ENCODE measurements around the gene VKORC1L1. TPM values are rescaled to one million over a fixed set of nuclear protein-coding genes. Genes with fewer than 3 reads are reported as not detected.
"Not testable (repeated sequence)": the region's sequence is repeated elsewhere in the genome, so short reads cannot be mapped to it uniquely, and the experiment has no call there.

VKORC1L1 gene
- total and polyA plus RNA-seq, 10 of the 15 experiments (the other 5 are each of a cell fraction or from before 2014, with no cell fraction given) = 3.3 to 18.8 (median 12.5) TPM

DNA sequence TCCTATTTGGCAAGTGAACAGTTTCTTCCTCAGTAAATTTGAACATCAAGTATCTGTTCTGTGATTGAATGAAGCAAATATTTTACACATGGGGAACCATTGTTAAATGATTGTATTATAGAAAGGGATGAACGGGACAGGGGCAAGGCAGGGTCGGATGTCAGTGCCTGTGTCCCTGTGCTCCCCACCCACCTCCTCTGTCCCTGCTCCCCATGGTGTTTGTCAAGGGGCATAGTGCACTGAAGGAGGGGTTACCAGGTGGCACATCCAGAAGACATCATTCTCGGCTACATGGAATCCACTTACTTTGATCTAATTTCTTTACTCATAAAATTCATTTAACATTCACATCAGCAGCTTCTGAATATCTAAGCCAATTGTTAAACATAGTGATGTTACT, 19.4 kb upstream of the VKORC1L1 start:
- BruUV-seq (replicated peaks); DNase-seq (ENCODE audit: low read depth, low spot score); H3K9me3 ChIP-seq (replicated peaks; ENCODE audit: control insufficient read depth, insufficient read depth, low read length); H3K27ac ChIP-seq (ENCODE audit: control insufficient read depth, insufficient read depth); H3K27me3 ChIP-seq (replicated peaks in 1 of 2; ENCODE audit: control insufficient read depth in 2 of 2, insufficient read depth in 2 of 2, low read length in 1 of 2); H3K9ac ChIP-seq (ENCODE audit: control insufficient read depth, insufficient read depth, low read length); in situ Hi-C loops (cut with MboI); ATAC-seq; intact Hi-C loops (cut with micrococcal nuclease; ENCODE audit: unreplicated experiment); H3K4me2 ChIP-seq (ENCODE audit: control insufficient read depth, insufficient read depth); H3K4me1 ChIP-seq (ENCODE audit: control insufficient read depth, insufficient read depth, low read length); SMC1A ChIA-PET (ENCODE audit: uncharacterized antibody, unreplicated experiment); RAD21 ChIA-PET (ENCODE audit: unreplicated experiment); H3K79me2 ChIP-seq (ENCODE audit: control insufficient read depth, insufficient read depth, low read length); POLR2A ChIA-PET; H3K4me3 ChIP-seq; H3K36me3 ChIP-seq (ENCODE audit: control insufficient read depth in 2 of 2, insufficient read depth in 2 of 2, low read length in 1 of 2); FAIRE-seq; H4K20me1 ChIP-seq (ENCODE audit: control insufficient read depth, insufficient read depth); H2AFZ ChIP-seq (ENCODE audit: control insufficient read depth, low read depth, low read length): not testable (repeated sequence)
- 90% methylated on average over 3 of the region's 3 CpGs for WGBS (ENCODE audit: insufficient coverage, insufficient replicate concordance, low lambda C conversion rate, missing lambda C conversion rate)
- CTCF ChIA-PET = interaction anchor here (1.4 kb wide), 1 partner anchor 12 kb away, joined by 3 read pairs; no protein-coding TSS in a partner anchor

DNA sequence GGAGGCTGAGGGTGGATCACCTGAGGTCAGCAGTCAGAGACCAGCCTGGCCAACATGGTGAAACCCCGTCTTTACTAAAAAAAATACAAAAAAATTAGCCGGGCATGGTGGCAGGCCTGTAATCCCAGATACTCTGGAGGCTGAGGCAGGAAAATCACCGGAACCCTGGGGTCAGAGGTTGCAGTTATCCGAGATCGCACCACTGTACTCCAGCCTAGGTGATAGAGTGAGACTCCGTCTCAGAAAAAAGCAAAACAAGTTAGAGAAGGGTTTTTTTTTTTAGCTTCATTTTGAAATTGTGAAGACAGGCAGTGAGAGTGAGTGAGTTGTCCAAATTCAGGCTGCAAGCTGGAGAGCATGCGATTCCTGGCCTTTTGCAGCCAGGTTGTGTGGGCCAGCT, 19.0 kb upstream of the VKORC1L1 start:
- H2AFZ ChIP-seq (ENCODE audit: control insufficient read depth, low read depth, low read length); H3K4me3 ChIP-seq; ATAC-seq; FAIRE-seq; RAD21 ChIA-PET (ENCODE audit: unreplicated experiment); H3K27me3 ChIP-seq (replicated peaks in 1 of 2; ENCODE audit: control insufficient read depth in 2 of 2, insufficient read depth in 2 of 2, low read length in 1 of 2); in situ Hi-C loops (cut with MboI); H3K36me3 ChIP-seq (ENCODE audit: control insufficient read depth in 2 of 2, insufficient read depth in 2 of 2, low read length in 1 of 2); POLR2A ChIA-PET; H3K4me1 ChIP-seq (ENCODE audit: control insufficient read depth, insufficient read depth, low read length); BruUV-seq (replicated peaks); DNase-seq (ENCODE audit: low read depth, low spot score); intact Hi-C loops (cut with micrococcal nuclease; ENCODE audit: unreplicated experiment); H3K9ac ChIP-seq (ENCODE audit: control insufficient read depth, insufficient read depth, low read length); H3K79me2 ChIP-seq (ENCODE audit: control insufficient read depth, insufficient read depth, low read length); H3K4me2 ChIP-seq (ENCODE audit: control insufficient read depth, insufficient read depth); H4K20me1 ChIP-seq (ENCODE audit: control insufficient read depth, insufficient read depth); SMC1A ChIA-PET (ENCODE audit: uncharacterized antibody, unreplicated experiment); H3K9me3 ChIP-seq (replicated peaks; ENCODE audit: control insufficient read depth, insufficient read depth, low read length); H3K27ac ChIP-seq (ENCODE audit: control insufficient read depth, insufficient read depth); CTCF ChIA-PET: not testable (repeated sequence)
- 77% methylated on average over 7 of the region's 7 CpGs for WGBS (ENCODE audit: insufficient coverage, insufficient replicate concordance, low lambda C conversion rate, missing lambda C conversion rate)

DNA sequence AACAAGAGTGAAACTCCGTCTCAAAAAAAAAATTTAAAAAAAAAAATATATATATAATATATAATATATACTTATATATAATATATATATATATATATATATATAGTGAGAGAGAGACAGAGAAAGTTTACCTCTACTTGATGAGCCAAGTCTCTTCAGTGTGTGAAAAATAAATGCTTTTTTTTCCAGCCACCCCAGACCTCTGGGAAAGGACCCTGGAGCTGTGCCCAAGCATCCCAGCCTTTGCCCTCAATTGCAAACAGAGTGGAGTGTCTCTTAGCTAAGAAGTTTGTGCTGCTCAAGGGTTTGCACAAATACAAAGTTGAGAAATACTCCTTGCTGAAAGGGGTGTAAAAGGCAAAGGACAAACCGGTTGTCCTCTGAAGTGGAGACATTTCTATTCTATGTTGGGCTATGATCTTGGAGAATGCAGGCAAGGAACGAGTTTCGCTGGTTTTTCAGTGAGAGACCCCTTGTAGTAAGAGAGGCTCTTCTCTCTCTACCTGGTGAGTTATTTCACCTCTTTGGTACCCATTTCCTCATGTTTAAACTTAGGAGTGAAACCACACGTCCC, 15.5 kb upstream of the VKORC1L1 start:
- POLR2A ChIA-PET; H3K4me3 ChIP-seq; RAD21 ChIA-PET (ENCODE audit: unreplicated experiment); H3K79me2 ChIP-seq (ENCODE audit: control insufficient read depth, insufficient read depth, low read length); in situ Hi-C loops (cut with MboI); ATAC-seq; FAIRE-seq; CTCF ChIA-PET; intact Hi-C loops (cut with micrococcal nuclease; ENCODE audit: unreplicated experiment); H3K4me1 ChIP-seq (ENCODE audit: control insufficient read depth, insufficient read depth, low read length); DNase-seq (ENCODE audit: low read depth, low spot score); H3K27me3 ChIP-seq (replicated peaks in 1 of 2; ENCODE audit: control insufficient read depth in 2 of 2, insufficient read depth in 2 of 2, low read length in 1 of 2); H3K36me3 ChIP-seq (ENCODE audit: control insufficient read depth in 2 of 2, insufficient read depth in 2 of 2, low read length in 1 of 2); H3K9me3 ChIP-seq (replicated peaks; ENCODE audit: control insufficient read depth, insufficient read depth, low read length); BruUV-seq (replicated peaks); H3K9ac ChIP-seq (ENCODE audit: control insufficient read depth, insufficient read depth, low read length); H4K20me1 ChIP-seq (ENCODE audit: control insufficient read depth, insufficient read depth); H3K4me2 ChIP-seq (ENCODE audit: control insufficient read depth, insufficient read depth); H2AFZ ChIP-seq (ENCODE audit: control insufficient read depth, low read depth, low read length); H3K27ac ChIP-seq (ENCODE audit: control insufficient read depth, insufficient read depth): not testable (repeated sequence)
- SMC1A ChIA-PET (ENCODE audit: uncharacterized antibody, unreplicated experiment) = interaction anchor here (0.7 to 1.2 kb wide), 2 partner anchors 19 to 21 kb away, joined by 3 to 4 read pairs; no protein-coding TSS in a partner anchor
- WGBS (ENCODE audit: insufficient coverage, insufficient replicate concordance, low lambda C conversion rate, missing lambda C conversion rate) = 0% methylated on average over 2 of the region's 5 CpGs

DNA sequence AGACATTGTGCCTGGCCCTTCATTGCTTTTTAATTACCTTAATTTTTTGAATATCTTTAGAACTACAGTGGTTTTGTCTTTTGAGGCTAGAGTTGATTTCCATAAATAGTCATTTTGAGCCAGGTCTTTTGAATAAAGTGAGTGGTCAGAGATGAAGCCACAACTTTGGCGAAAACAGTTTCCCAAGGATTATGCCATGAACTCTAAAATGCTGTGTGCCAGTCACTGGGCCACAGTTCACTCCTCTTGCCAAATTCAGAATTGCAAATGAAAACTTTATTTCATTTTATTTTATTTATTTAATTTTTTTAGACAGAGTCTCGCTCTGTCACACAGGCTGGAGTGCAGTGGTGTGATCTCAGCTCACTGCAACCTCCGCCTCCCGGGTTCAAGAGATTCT, 14.2 kb upstream of the VKORC1L1 start:
- DNase-seq (ENCODE audit: low read depth, low spot score); H3K27ac ChIP-seq (ENCODE audit: control insufficient read depth, insufficient read depth); H2AFZ ChIP-seq (ENCODE audit: control insufficient read depth, low read depth, low read length); CTCF ChIA-PET; H4K20me1 ChIP-seq (ENCODE audit: control insufficient read depth, insufficient read depth); H3K4me3 ChIP-seq; ATAC-seq; POLR2A ChIA-PET; BruUV-seq (replicated peaks); in situ Hi-C loops (cut with MboI); RAD21 ChIA-PET (ENCODE audit: unreplicated experiment); H3K79me2 ChIP-seq (ENCODE audit: control insufficient read depth, insufficient read depth, low read length); intact Hi-C loops (cut with micrococcal nuclease; ENCODE audit: unreplicated experiment); H3K27me3 ChIP-seq (replicated peaks in 1 of 2; ENCODE audit: control insufficient read depth in 2 of 2, insufficient read depth in 2 of 2, low read length in 1 of 2); H3K4me1 ChIP-seq (ENCODE audit: control insufficient read depth, insufficient read depth, low read length); H3K9me3 ChIP-seq (replicated peaks; ENCODE audit: control insufficient read depth, insufficient read depth, low read length); H3K36me3 ChIP-seq (ENCODE audit: control insufficient read depth in 2 of 2, insufficient read depth in 2 of 2, low read length in 1 of 2); H3K4me2 ChIP-seq (ENCODE audit: control insufficient read depth, insufficient read depth); FAIRE-seq; H3K9ac ChIP-seq (ENCODE audit: control insufficient read depth, insufficient read depth, low read length): not testable (repeated sequence)
- SMC1A ChIA-PET (ENCODE audit: uncharacterized antibody, unreplicated experiment) = interaction anchor here (1.2 kb wide), 1 partner anchor 20 kb away, joined by 3 read pairs; no protein-coding TSS in a partner anchor
- 75% methylated on average over 4 of the region's 4 CpGs for WGBS (ENCODE audit: insufficient coverage, insufficient replicate concordance, low lambda C conversion rate, missing lambda C conversion rate)
